ENCODE data around the gene FICD.

The FICD gene

DNA sequence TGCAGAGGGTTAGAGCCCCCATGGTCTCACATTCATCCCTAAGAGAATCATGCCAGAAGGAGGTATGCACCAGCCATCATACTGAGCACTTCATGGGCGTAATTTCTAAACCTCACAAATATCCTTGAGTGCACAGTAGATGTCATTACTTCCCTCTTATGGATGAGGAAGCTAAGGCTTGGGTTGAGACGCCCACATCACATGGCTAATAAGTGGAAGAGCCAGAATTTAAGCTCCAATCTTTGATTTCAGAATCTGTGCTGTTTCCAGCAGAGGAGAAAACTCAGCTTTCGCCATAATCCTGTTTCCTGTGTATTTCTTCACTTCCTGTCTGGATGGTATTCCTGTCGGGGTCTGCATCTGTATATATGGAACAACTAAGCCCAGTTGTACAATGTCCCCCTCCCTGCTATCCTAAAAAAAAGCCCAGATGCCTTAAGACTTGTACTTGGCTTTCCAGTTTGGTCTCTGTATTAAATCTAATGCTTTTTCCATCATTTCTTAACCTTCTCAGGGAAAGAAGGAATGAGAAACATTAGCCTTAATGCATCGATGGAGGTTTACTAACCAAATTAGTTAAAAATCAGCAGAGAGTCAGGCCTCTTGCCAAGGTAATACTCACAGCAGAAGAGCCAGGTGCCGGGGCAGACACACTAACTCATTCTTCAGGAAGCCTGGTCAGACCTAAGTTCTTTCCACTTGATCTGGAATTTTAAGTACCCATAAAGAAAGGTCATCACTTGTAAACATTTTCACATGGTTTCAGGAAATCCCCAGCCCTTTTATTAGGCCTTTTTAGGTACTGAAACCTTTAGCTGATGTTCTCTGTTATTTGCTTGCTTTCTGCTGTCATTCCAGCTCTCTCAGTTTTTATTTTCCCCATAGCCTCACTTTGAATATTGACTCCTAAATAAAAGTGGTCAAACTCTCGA lies 52.6 kb downstream of the FICD start:
- DNase-seq: peak; percentile 13

- DNase-seq: peak; percentile 73
These were observed 53.5 kb downstream of the FICD start for GRCh38 chr12:108568338-108569154.

Measured in stimulated activated CD8-positive, alpha-beta memory T cell treated with anti-CD3 and anti-CD28 coated beads, Interleukin-4, amount 100 ng/mL, for 48 hours (primary cell).